Activated CD8-positive, alpha-beta memory T cell treated with anti-CD3 and anti-CD28 coated beads, Interleukin-2, amount 50 U/mL, for 4 hours (primary cell): ENCODE results near the gene C2CD4C.

Source experiments
- DNase-seq: peaks from one replicate; pipeline ENCODE4 v3.0.0-alpha.2; 2020

C2CD4C gene

DNA sequence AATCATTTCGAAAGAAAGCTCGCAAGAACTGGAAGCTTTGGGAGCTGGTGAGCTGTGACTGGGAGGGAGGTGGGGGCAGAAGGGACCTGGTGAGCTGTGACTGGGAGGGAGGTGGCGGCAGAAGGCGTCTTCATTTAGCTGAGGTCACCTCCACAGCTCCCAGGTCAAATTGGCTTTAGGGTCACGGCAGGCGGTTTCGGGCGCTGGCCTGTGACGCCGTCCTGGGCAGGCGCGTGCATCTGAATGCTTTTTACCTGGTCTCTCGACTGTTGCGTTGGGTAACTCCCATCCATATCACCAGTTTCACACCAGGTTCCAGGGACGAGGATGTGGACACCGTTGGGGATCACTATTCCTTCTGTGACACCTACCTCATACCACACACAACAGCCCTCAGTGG, 29.2 kb downstream of the C2CD4C start:
- DNase-seq, result no peak

DNA sequence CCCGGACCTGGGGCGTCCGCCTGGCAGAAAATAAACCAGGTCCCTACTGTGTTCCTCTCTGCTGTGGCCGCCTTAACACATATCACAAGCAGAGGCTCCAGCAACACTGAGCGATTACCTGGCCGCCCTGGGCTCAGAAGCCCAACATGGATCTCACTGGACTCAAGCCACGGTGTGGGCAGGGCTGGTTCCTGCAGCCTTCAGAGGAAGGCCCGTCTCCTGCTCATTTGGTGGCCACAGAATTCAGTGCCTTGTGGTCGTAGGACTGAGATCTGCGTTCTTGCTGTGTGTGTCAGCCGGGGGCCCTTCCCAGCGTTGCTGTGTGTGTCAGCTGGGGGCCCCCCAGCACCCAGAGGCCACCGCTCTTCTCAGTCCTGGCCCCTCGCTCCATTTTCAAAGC, 30.2 kb downstream of the C2CD4C start:
- DNase-seq, result no peak

DNA sequence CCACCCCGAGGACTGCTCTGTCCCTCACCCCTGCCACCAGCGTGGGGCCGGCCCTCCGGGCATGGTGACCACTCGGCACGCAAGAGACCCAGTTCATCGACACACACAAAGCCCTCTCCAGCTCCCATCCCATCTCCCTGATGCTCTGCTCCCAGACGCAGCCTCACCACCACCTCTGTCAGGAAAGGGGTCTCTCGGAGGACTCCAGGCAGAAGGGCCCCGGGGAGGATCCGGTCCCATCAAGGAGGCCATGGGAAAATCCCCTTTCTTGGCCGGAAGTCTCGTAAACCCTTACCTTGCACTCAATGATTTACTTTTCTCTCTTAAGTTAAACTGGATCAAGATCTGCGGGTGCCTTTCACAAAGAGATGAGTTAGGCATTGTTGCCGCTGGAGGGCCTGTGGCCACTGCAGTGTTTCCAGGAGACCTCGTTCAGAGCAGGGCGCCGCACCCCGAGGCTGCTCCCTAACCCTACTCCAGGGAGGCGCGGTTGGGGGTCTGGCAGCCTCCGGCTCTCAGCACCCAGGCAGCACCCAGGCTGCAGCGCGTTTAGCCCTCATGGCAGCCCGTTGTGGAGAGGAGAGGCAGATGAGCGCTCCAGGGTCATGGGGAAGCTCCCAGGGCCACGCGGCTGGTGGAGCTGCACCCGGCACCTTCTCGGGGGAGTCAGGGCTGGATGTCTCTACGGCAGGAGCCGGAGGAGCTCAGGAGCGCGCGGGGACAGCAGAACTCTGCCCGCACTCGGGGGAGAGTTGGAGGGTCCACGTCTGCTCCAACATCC, 31.0 kb downstream of the C2CD4C start:
- DNase-seq, result no peak

DNA sequence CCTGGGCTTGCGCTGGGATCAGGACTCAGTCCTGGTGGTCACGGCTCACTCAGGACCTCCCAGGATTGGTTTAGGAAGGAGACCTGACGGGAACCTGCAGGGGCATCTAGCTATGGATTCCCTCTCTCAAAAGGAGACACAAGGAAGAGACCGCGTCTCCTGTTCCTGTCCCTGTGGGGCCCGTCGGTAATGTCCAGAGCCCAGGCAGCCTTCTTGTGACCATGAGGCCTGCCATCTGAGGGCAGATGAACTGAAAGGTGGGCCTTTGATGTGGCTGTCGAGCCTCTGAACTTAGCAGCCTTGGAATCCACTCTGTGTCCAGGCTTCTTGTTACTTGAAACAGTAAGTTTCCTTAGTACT, 32.9 kb downstream of the C2CD4C start:
- no peak for DNase-seq

DNA sequence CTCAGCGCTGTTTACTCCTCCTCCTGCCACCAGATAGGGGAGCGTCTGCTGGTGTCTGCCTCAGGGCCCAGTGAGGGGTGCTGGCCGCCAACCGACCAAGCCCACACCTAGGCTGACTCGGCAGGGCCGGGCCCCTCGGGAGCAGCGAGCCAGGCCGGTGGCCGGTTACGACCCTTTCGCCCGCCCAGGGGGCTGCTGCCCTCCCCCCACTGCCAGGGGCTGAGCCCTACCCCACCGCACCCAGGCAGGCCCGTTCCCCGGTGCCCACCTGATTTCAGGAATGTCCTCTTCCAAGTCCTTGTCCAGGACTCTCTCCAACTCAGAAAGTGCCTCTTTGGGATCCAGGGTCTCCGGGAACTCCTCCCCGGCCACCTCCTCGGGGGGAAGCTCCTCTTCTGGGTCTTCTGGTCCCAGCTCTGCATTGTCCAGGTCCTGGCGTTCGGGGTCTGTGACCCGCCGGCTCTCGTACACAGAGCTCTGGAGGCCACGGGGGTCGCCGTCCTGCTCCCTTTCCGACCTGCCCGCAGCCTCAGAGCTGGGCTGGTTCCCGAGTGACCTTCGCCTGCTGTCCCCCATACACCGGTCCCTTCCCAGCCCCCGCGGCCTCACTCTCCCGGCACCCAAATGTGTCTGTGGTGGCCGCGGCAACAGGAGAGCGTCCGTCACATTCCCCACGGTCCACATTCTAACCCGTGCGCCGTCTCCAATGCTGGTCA, 33.4 kb downstream of the C2CD4C start:
- no peak for DNase-seq

DNA sequence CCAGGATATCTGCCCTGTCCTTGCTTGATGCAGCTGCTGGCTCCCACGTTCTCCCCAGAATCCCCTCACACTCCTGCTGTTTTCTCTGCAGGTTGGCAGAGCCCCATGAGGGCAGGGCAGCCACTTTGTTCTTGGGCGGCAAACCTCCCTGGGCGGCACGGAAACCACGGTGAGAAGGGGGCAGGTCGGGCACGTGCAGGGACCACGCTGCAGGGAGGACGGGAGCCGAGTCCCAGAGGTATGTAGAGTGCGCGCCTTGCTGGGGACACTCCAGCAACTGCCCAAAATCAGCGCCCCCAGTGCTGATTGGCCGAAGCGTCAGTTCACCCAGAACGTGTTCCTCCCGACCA, 34.1 kb downstream of the C2CD4C start:
- DNase-seq, result no peak

DNA sequence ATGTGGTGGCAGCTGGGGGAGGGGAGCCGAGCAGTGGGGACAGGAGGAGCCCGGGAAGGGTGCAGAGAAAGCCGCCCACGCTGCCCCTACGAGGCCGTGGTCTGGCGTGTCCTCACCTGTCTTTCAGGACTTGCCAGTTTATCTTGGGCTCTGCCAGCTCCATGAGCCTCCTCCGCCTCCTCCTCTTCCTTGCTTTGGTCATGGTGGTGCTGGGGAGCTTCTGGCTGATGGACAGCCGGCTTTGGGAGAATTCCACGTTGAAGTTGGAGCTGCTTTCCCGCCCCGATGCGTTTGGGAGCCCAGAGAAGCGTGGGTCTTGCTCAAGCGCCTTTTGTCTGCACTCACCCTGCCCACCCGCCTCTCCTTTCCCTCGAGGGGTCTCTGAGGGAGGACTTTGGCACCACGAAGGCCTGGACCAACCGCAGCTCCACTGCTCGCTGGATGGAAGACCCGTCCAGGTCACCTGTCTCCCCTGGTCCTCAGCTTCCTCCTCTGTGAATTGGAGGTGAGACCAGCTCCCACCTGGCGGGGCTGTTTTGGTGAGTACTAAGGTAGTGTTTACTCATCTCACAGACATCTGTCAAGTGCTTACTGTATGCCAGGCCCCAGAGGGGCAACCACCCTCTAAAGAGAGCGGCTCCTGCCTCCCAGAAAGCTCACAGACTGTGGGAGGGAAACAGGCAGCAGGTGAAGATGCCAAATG, 34.6 kb downstream of the C2CD4C start:
- DNase-seq, result no peak

DNA sequence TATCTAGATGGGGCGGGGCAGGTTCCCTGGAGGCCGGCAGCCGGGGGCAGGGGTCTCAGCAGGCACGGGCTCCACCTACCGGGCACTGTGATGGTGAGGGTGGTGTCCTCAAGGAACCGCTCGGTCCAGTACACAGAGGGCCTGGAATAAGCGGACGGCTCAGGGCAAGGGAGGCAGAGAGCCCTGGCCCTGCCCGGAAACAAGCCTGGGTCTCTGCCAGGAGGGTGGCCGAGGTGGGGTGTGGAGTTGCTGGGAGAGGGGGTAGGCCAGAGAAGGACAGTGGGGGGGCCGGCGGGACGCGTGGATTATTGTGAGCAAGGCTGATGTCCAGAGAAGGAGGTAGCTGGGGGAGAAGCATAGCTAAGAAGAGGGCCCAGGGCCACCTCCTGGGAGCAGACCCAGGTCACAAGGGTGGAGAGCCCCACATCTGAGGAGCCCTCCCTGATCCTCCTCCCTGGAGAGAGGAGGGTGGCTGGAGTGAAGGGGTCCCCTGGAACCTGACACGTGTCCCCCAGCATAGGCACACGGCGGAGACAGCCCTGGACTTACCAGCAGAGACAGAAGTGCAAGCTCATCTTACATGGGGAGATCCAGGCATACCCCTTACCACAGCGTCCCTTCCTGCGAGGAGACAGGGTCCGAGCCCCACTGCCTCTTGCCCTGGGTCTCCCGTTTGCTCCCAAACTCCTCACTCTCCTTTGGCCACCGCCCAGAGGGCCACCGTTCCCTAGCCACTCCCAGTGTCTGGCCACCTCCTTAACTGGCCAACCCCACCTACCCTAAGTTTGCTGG, 35.4 kb downstream of the C2CD4C start:
- no peak for DNase-seq

DNA sequence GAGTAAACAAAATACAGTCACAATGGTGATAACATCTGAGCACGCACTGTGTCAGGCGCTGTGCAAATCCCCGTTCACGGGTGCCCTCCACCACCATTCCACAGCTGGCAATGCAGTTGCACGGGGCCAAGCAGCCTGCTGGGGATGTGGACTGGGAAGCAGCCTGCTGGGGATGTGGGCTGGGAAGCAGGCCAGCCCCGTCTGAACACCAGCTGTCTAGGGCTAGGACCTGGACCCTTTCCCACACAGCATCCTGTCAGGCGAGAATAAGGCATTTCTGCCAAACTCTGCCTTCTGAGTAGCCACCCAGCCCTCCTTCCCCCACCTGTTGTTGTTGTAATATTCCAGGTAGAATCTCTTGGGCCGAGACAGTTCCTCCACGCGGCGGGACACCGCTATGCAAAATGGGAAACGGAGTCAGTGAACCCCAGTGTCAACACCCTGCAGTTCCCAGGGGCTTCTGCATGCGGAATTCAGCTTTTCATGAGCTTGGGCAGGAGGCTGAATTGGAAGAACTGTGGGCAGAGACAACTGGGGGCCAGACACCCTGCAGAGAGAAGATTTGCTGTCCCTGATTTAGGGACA, 36.5 kb downstream of the C2CD4C start:
- DNase-seq, result no peak

DNA sequence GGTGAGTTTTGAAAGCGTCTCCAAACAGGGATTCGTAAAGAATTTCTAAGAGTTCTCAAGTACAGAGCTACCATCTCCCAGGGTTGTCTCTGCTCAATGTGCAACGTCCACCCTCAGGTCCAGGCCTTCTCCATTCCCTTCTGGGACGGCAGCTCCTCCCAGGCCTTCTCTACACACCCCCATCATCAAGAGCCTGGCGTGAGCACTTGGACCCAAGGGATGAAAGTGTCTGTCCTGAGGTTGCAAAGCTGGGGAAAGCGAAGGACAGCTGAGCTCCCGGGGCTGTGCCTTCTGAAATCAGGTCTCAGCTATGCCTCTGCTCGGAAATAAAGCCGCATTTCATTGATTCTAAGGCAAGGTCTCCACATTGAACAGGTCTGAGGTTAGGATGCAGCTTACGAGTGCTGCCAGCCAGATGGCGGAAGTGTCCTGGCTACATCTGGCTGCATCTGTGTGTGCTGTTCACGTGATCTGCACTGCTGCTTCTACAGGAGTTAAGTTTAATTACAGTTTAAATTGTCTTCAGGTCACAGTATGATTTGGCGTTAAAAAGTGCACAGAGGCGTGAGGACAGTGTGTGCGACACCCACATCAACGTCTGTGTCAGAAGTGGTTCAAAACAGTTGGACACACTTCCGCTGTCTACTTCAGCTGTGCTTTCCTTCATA, 37.3 kb downstream of the C2CD4C start:
- no peak for DNase-seq

DNA sequence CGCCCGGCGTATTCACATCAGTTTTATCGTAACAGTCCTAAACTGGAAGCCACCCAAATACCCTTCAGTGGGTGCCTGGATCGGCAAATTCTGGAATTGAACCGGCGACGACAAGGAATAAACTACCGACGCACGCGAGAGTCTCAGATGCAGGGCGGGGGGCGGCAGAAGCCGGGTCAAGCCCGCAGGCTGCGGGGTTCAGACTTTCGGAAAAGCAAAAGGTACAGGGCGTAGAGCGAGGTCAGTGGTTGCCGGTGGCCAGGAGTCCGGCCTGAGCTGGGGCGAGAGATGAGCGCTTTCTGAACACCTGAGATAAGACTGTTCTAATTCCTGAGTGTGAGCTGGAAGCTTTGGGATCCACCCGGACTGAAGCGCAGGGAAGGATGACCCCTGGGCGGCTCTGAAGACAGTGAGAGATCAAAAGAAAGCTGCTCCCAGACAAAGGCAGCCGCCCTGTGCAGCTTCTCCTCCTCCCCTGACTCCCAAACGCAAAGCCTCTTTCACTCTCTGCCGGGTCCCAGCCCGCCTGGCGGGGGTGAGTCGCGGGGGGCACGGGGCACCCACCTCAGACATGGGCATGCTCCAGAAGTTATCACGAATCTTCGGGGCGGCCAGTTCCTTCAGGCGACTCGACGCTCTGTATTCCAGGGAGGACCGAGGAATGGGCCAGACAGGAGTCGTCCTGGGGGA, 38.2 kb downstream of the C2CD4C start:
- DNase-seq, result no peak

DNA sequence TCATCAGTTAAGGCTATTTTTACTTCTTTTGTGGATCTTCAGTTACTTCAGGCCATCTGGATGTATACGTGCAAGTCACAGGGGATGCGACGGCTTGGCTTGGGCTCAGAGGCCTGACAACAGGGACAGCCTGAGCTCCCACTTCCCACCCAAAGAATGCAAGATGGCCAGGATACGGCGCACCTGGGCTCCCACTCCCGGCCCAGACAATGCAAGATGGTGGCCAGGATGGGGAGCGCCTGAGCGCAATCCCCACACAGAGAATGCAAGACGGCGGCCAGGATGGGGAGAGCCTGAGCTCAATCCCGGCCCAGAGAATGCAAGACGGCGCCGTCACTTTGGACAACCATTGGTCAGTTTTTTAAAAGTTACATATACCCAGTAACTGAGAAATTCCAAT, 39.1 kb downstream of the C2CD4C start:
- no peak for DNase-seq

DNA sequence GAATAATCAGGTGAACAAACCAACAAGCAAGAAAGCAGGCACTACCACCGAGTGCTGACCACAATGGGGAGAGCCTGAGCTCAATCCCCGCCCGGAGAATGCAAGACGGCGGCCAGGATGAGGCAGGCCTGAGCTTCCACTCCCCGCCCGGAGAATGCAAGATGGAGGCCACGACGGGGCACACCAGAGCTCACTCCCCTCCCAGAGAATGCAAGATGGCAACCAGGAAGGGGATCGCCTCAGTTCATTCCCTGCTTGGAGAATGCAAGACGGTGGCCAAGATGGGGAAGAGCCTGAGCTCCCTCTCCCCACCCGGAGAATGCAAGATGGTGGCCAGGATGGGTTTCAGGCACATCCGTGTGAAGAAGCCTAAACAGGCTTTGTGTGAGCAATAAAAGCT, 39.7 kb downstream of the C2CD4C start:
- no peak for DNase-seq

DNA sequence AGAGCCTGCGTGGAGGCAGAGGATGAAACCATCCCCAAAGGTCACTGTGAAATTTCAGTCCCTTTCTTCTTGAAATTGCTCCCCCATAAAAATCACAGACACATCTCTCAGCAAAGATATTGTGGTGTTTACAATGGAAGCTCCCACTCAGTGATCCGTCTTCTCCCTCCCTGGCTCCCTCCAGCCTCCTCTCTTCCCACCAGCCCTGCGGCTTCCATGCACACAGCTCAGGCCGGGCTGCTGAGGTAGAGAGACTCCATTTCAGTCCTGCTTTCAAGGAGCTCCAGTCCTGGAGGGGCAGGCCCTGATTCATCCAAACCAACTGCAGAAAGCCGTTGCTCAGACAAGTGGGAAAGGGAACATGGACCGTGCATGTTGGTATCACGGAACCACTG, 40.3 kb downstream of the C2CD4C start:
- no peak for DNase-seq

DNA sequence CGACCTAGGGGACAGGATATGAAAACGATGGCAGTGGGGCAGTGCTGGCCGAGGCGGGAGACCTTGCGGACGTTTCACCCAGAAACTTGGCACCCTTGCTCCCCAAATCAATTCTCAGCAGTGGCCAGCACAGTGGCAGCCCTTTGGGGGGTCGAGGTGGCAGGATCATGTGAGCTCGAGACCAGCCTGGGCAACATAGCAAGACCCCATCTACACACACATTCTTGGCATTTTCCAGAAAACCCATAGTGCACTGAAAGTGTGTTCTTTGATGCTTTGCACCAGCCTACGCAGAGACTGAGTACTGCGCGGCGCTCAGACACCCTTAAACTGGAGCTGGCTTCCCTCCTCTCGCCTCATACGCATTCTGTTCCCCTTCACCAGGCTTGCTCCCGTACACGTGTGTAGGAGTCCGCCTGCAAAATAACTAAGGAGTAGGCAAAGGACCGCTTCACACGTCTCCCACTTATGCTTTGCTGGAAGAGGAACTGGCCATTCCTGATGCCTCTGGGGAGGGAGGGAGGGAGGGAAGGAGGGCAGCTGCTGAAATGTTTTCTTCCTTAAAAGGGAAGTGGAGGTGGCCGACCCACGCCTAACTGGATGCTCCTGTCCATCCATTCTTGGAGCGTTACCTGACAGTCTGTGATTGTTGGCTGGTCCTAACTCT, 40.9 kb downstream of the C2CD4C start:
- DNase-seq, result no peak

DNA sequence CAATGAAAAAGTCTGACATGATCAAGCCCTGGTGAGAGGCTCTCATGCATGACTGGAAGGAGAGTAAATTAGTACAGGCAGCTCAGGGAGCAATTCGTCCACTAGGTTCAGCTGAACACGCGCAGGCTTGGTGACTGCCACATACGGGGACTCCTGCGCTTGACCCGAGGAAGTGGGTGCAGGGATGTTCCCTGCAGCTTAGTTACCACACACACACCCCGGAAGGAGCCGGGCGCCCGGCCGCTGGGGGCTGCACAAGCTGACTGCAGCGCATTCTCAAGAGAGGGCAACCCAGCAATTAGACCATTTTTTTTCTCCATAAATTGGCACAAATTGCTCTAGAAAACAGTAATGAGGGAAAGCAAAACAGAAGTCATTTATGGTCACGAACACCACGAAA, 41.4 kb downstream of the C2CD4C start:
- DNase-seq, result no peak

DNA sequence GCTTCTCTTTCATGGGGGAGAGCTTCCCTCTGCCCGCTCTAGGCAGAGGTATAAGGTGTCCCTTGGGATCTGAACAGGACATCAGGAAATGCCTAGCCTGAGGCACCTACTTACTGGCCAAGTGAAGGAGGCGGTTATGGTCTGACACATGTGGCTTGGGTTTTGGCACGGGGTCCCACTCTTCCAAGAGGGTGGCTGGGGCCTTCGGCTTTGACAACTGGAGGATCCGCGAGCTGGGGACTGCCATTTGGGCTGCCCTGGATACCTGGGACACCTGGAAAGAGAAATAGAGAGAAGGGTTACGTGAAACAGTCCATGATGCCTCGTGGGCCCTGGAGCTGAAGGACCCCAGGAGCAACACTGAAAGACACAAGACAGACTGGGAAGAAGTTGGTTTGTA, 42.0 kb downstream of the C2CD4C start:
- DNase-seq, result no peak

DNA sequence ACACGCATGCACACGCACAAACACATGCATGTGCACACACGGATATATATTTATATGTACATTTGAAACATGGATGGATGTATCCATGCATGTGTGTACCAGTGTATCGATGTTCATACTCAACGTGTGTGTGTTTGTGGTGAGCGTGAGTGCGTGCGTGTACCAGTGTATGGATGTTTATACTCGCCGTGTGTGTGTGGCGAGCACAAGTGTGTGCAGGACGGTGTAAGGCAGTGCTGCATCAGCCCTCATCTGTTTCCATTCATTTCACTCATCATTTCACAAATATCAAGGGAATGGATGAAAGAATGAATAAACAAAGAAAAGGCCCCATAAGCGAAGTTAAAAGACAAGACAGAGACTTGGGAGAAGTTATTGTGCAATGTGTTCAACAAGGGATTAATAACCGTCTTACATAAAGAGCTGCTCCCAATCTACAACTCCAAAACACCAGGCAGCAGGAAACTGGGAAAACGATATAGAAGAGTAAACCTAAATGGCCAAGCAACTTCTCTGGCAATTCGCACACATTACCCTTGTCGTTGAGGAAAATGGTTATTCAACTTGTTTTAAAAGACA, 42.7 kb downstream of the C2CD4C start:
- no peak for DNase-seq

DNA sequence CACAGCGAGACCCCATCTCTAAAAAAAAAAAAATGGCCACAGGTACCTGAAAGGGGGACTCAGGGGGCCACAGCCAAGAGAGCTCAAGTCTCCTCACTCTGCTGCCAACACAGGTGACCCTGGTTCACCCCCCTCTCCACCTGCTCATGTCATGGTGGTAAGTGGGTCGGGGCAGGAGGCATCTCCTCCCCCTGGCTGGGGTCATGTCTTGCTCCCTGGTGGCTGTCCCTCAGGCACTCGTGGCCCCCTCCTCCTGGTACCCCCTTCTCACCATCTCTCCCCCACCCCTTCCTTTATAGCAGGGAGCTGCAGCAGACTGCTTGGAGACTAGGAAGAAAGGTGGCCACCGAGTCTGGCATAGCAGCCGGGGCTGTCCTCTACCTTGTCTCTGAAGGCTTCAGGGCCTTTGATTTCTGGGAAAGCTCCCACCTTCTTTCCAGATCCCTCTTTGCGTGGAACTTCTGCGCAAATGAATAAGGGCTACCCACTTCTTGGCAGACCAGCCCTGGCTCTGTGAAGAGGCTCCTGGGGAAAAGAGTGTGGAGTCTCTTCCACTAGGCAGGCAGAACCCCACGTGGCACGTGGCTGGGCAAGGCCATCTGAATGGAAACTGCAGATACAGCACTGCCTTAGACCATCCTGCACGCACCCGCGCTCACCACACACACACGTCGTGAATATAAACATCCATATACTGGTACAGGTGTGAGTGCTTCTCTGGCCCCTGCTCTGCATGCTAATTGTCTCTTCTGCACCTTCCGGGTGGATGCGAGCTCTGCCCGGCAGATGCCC, 44.3 kb downstream of the C2CD4C start:
- no peak for DNase-seq

DNA sequence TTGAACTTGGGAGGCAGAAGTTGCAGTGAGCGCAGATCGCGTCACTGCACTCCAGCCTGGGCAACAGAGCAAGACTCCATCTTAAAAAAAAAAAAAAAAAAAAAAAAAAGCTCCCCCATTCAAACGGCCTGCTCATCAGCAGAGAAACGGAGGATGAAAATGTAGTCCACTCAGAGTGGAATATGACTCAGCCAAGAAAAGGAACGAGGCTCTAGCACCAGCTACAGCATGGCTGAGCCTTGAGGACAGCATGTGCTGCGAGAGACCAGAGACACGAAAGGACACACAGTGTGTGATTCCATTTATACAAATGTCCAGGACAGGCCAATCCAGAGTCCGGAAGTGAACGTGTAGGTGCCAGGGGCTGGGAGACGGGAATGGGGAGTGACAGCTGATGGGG, 46.3 kb downstream of the C2CD4C start:
- DNase-seq, result no peak
